HEK293 (cell line): ENCODE measurements around the gene CREBBP.

ENCODE experiments used
- CTCF ChIA-PET: fragments of 350-600 bp; formaldehyde crosslinking; extraction: SDS; loops from one replicate; lab custom pipeline; 2021; ENCODE audit warnings: antibody characterized with exemption; lab: Yijun Ruan, JAX
- POLR2A ChIA-PET: fragments of 300-600 bp; formaldehyde crosslinking; extraction: SDS; loops from one replicate; lab custom pipeline; 2020; ENCODE audit warnings: antibody characterized with exemption, inconsistent platforms; lab: Yijun Ruan, JAX
- H3K27ac ChIP-seq: fragments of 200-500 bp; sonication (Bioruptor generic); 2 replicates; pipeline ENCODE4 v1.5.1; 2014; ENCODE audit warnings: low read depth, low read length, control low read depth, inconsistent platforms; ENCODE audit errors: extremely low read depth
- H3K36me3 ChIP-seq, 2 experiments: fragments of 200-500 bp in 1 of 2; sonication (Bioruptor generic) in 1 of 2; 1 replicate in 1 of 2; 2 replicates in 1 of 2; pipeline ENCODE4 v1.5.1; 2014 to 2017; ENCODE audit warnings: inconsistent platforms in 2 of 2, low read length in 2 of 2; ENCODE audit not compliant: control insufficient read depth in 2 of 2, insufficient read depth in 1 of 2
- H3K4me1 ChIP-seq: fragments of 200-500 bp; sonication (Bioruptor generic); 2 replicates; pipeline ENCODE4 v1.5.1; 2014; ENCODE audit warnings: mild to moderate bottlenecking, low read length, inconsistent platforms; ENCODE audit not compliant: control insufficient read depth, insufficient read depth
- H3K4me3 ChIP-seq: 2 replicates; pipeline ENCODE4 v1.5.1; 2011; ENCODE audit warnings: low read depth, mild to moderate bottlenecking, control low read depth, low read length, moderate library complexity
- H3K9me3 ChIP-seq: fragments of 200-500 bp; sonication (Bioruptor generic); 2 replicates; pipeline ENCODE4 v1.5.1; 2014; ENCODE audit warnings: low read depth, low read length, inconsistent platforms; ENCODE audit not compliant: control insufficient read depth, insufficient read depth
- GLI2 ChIP-seq: fragments of 450-650 bp; formaldehyde crosslinking; IDR thresholded peaks from 2 replicates; pipeline ENCODE4; 2017; ENCODE audit warnings: missing biosample characterization, missing genetic modification characterization, low read depth, borderline replicate concordance
- GLIS2 ChIP-seq: fragments of 450-650 bp; formaldehyde crosslinking; IDR thresholded peaks from 2 replicates; pipeline ENCODE4 v1.5.1; 2016; ENCODE audit warnings: missing biosample characterization, missing genetic modification characterization
- HOXC10 ChIP-seq: sonication (generic); formaldehyde crosslinking; IDR thresholded peaks from 2 replicates; pipeline ENCODE4 v1.8.1; 2023; ENCODE audit warnings: mild to moderate bottlenecking, missing genetic modification reagents
- KLF8 ChIP-seq: fragments of 450-650 bp; formaldehyde crosslinking; IDR thresholded peaks from 2 replicates; pipeline ENCODE4 v1.5.1; 2016; ENCODE audit warnings: missing biosample characterization, missing genetic modification characterization
- MEIS1 ChIP-seq: sonication (generic); formaldehyde crosslinking; IDR thresholded peaks from 2 replicates; pipeline ENCODE4 v1.8.1; 2022; ENCODE audit warnings: missing genetic modification reagents, mild to moderate bottlenecking, borderline replicate concordance
- PRDM4 ChIP-seq: fragments of 450-650 bp; formaldehyde crosslinking; IDR thresholded peaks from 2 replicates; pipeline ENCODE4 v1.5.1; 2017; ENCODE audit warnings: missing biosample characterization, missing genetic modification characterization
- ZNF133 ChIP-seq: fragments of 450-650 bp; formaldehyde crosslinking; IDR thresholded peaks from 2 replicates; pipeline ENCODE4 v1.5.1; 2016; ENCODE audit warnings: missing biosample characterization, missing genetic modification characterization
- ZNF501 ChIP-seq: fragments of 450-650 bp; formaldehyde crosslinking; IDR thresholded peaks from 2 replicates; pipeline ENCODE4 v1.5.1; 2016; ENCODE audit warnings: missing biosample characterization, missing genetic modification characterization
- ZNF513 ChIP-seq: fragments of 450-650 bp; IDR thresholded peaks from 2 replicates; pipeline ENCODE4 v1.5.1; 2018; ENCODE audit warnings: missing biosample characterization, missing genetic modification characterization
- ZNF529 ChIP-seq: fragments of 450-650 bp; formaldehyde crosslinking; IDR thresholded peaks from 2 replicates; pipeline ENCODE4 v1.5.1; 2017; ENCODE audit warnings: missing genetic modification characterization, missing biosample characterization; ENCODE audit not compliant: insufficient replicate concordance
- ZNF629 ChIP-seq: fragments of 450-650 bp; formaldehyde crosslinking; IDR thresholded peaks from 2 replicates; pipeline ENCODE4 v1.5.1; 2017; ENCODE audit warnings: missing biosample characterization, missing genetic modification characterization
- ZNF747 ChIP-seq: fragments of 450-650 bp; formaldehyde crosslinking; IDR thresholded peaks from 2 replicates; pipeline ENCODE4 v1.5.1; 2016; ENCODE audit warnings: missing biosample characterization, missing genetic modification characterization
- TF ChIP-seq, protein P1 (sequence below): fragments of 450-650 bp; formaldehyde crosslinking; IDR thresholded peaks from 2 replicates; pipeline ENCODE4 v1.5.1; 2016; ENCODE audit warnings: missing biosample characterization, missing genetic modification characterization, low read depth
- TF ChIP-seq, protein P2 (sequence below): fragments of 450-650 bp; formaldehyde crosslinking; IDR thresholded peaks from 2 replicates; pipeline ENCODE4 v1.5.1; 2016; ENCODE audit warnings: missing biosample characterization, missing genetic modification characterization
- TF ChIP-seq, protein P3 (sequence below): IDR thresholded peaks from 2 replicates; pipeline ENCODE4 v1.6.1; 2011; ENCODE audit warnings: mild to moderate bottlenecking, low read depth, low read length, borderline replicate concordance

The CREBBP gene

DNA sequence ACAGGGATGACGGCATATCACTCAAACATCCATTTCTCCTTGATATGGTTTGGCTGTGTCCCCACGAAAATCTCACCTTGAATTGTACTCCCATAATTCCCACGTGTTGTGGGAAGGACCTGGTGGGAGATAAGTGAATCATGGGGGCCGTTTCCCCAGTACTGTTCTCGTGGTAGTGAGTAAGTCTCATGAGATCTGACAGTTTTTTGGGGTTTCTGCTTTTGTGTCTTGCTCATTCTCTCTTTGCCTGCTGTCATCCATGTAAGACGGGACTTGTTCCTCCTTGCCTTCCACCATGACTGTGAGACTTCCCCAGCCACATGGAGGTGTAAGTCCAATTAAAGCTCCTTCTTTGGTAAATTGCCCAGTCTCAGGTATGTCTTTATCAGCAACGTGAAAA is 193.5 kb downstream of the CREBBP start:
- POLR2A ChIA-PET: no interaction called here
- TF ChIP-seq HOXC10 (no peak), GLI2 (no peak), MEIS1 (CRISPR knock-in tag) (no peak), PRDM4 (tag by site-specific recombination) (no peak), ZNF747 (tag by site-specific recombination) (no peak)
- TF ChIP-seq, protein P1, sequence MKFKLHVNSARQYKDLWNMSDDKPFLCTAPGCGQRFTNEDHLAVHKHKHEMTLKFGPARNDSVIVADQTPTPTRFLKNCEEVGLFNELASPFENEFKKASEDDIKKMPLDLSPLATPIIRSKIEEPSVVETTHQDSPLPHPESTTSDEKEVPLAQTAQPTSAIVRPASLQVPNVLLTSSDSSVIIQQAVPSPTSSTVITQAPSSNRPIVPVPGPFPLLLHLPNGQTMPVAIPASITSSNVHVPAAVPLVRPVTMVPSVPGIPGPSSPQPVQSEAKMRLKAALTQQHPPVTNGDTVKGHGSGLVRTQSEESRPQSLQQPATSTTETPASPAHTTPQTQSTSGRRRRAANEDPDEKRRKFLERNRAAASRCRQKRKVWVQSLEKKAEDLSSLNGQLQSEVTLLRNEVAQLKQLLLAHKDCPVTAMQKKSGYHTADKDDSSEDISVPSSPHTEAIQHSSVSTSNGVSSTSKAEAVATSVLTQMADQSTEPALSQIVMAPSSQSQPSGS (tag by site-specific recombination): no peak
- TF ChIP-seq, protein P2, sequence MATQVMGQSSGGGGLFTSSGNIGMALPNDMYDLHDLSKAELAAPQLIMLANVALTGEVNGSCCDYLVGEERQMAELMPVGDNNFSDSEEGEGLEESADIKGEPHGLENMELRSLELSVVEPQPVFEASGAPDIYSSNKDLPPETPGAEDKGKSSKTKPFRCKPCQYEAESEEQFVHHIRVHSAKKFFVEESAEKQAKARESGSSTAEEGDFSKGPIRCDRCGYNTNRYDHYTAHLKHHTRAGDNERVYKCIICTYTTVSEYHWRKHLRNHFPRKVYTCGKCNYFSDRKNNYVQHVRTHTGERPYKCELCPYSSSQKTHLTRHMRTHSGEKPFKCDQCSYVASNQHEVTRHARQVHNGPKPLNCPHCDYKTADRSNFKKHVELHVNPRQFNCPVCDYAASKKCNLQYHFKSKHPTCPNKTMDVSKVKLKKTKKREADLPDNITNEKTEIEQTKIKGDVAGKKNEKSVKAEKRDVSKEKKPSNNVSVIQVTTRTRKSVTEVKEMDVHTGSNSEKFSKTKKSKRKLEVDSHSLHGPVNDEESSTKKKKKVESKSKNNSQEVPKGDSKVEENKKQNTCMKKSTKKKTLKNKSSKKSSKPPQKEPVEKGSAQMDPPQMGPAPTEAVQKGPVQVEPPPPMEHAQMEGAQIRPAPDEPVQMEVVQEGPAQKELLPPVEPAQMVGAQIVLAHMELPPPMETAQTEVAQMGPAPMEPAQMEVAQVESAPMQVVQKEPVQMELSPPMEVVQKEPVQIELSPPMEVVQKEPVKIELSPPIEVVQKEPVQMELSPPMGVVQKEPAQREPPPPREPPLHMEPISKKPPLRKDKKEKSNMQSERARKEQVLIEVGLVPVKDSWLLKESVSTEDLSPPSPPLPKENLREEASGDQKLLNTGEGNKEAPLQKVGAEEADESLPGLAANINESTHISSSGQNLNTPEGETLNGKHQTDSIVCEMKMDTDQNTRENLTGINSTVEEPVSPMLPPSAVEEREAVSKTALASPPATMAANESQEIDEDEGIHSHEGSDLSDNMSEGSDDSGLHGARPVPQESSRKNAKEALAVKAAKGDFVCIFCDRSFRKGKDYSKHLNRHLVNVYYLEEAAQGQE (tag by site-specific recombination): no peak
- TF ChIP-seq, protein P3, sequence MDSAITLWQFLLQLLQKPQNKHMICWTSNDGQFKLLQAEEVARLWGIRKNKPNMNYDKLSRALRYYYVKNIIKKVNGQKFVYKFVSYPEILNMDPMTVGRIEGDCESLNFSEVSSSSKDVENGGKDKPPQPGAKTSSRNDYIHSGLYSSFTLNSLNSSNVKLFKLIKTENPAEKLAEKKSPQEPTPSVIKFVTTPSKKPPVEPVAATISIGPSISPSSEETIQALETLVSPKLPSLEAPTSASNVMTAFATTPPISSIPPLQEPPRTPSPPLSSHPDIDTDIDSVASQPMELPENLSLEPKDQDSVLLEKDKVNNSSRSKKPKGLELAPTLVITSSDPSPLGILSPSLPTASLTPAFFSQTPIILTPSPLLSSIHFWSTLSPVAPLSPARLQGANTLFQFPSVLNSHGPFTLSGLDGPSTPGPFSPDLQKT: no peak
- TF ChIP-seq, all 188 proteins: peak for 0
- no peak overlapping the region for H3K4me3 ChIP-seq
- CTCF ChIA-PET: interaction anchor here (0.6 kb wide), 1 partner anchor 548 kb away, joined by 3 read pairs; no protein-coding TSS in a partner anchor
- peaks cover 46 to 76% of the 10 kb centered on the region in 2 experiments; a peak in 2 of 3 replicates for H3K36me3 ChIP-seq
- no peaks in the 10 kb centered on the region for H3K9me3 ChIP-seq
- H3K4me1 ChIP-seq: no peaks in the 10 kb centered on the region
- no peak overlapping the region for H3K27ac ChIP-seq

DNA sequence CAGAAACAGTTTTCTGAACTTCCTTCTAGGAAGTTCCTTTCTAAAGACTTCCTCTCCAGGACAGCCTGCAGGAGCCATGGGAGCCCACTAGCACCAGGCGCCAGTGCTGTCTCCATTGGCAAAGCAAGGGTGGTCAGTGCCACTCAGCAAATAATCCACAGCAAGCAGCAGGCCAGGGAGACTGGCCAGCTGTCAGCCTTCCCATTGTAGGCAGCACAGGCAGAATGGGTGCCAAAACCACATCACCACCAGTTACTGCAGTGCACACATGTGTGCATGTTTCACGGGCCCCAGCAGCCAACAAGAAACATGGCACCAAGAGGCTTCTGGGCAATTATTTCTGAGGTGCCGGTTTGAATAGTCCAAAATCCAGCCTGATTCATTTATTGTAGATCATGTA is 199.3 kb downstream of the CREBBP start:
- Histone ChIP-seq H3K4me1 (no peaks in the 10 kb centered on the region), H3K27ac (no peak overlapping the region), H3K9me3 (no peaks in the 10 kb centered on the region), H3K4me3 (no peak overlapping the region), H3K36me3 (peaks cover 37 to 91% of the 10 kb centered on the region in 2 experiments; a peak in 2 of 3 replicates)
- ChIA-PET POLR2A (no interaction called here), CTCF (interaction anchor here (0.6 to 1.5 kb wide), 4 partner anchors 9 to 22 kb away, joined by 3 to 11 read pairs (median 4); no protein-coding TSS in a partner anchor)
- TF ChIP-seq ZNF133 (no peak), ZNF501 (tag by site-specific recombination) (no peak), ZNF629 (tag by site-specific recombination) (no peak), ZNF513 (tag by site-specific recombination) (no peak), KLF8 (tag by site-specific recombination) (no peak), GLIS2 (tag by site-specific recombination) (no peak), HOXC10 (no peak), ZNF529 (no peak)
- TF ChIP-seq, protein P2 (tag by site-specific recombination): no peak
